Thyroid gland (tissue), 4 donors: ENCODE results near the gene CDCA5.

ENCODE experiments used
- CTCF ChIP-seq, 6 experiments: fragments of 200-600 bp in 3 of 6; fragments of 450-650 bp in 3 of 6; sonication (generic) in 3 of 6; IDR thresholded peaks; one replicate each; pipeline ENCODE4 v1.5.1; 2016 to 2019; ENCODE audit warnings: antibody characterized with exemption in 6 of 6, mild to moderate bottlenecking in 2 of 6, inconsistent platforms in 1 of 6, moderate library complexity in 1 of 6
- POLR2A ChIP-seq, 2 donors: fragments of 450-650 bp; IDR thresholded peaks; one replicate each; pipeline ENCODE4 v1.6.1; 2017; ENCODE audit warnings: antibody characterized with exemption in 2 of 2, mild to moderate bottlenecking in 2 of 2, moderate library complexity in 1 of 2

GRCh38 chr11:65040520-65040846, 43.4 kb downstream of the CDCA5 start:
- TF ChIP-seq CTCF (IDR thresholded peaks at IDR 0.05) (no peak), POLR2A (IDR thresholded peaks at IDR 0.05) (no peak)
